Mucosa of descending colon (tissue), 3 donors: ENCODE measurements around the gene SPATA32. TPM values are rescaled to one million over a fixed set of nuclear protein-coding genes. Genes with fewer than 3 reads are reported as not detected.
A peak's percentile ranks its signal among the peaks of the same experiment; 100 is the strongest.

Source experiments
- ATAC-seq: fragments of 200-7000 bp; cut with Tn5 transposase; one replicate; pipeline ENCODE4 v1.9.1; 2020; ENCODE audit warnings: mild to moderate bottlenecking, moderate library complexity
- DNase-seq, 3 donors: peaks; one replicate each; pipeline ENCODE4 v3.0.0-alpha.2; 2020
- H3K36me3 ChIP-seq: fragments of 200-600 bp; one replicate; pipeline ENCODE4 v1.8.0; 2021; ENCODE audit warnings: low read depth, mild to moderate bottlenecking
- H3K4me1 ChIP-seq: fragments of 200-600 bp; one replicate; pipeline ENCODE4 v1.8.0; 2021; ENCODE audit warnings: low read depth, mild to moderate bottlenecking
- H3K4me3 ChIP-seq: fragments of 200-600 bp; one replicate; pipeline ENCODE4 v1.8.0; 2021; ENCODE audit warnings: mild to moderate bottlenecking
- H3K9me3 ChIP-seq: fragments of 200-600 bp; one replicate; pipeline ENCODE4 v1.8.0; 2021; ENCODE audit warnings: mild to moderate bottlenecking
- intact Hi-C, 2 donors: fragments of 100-400 bp; cut with DNase I in 1 of 2; cut with micrococcal nuclease in 1 of 2; formaldehyde crosslinking; loops; one replicate each; pipeline versions ENCODE4 v1.11.0 to v1.11.1; 2022; cut with DNase I, micrococcal nuclease
- total RNA-seq, 3 donors: library from RNA; stranded (reverse); fragmentation: NEBNext Ultra II Directional in 2 of 3; extraction: Animal tissue kit (Norgen Biotek cat#: 25700) in 2 of 3; gene quantifications; one replicate each; pipeline versions ENCODE4 v1.2.1 to v1.2.4, GENCODE V29; 2021 to 2023
- TF ChIP-seq, protein P1 (sequence below): fragments of 200-600 bp; IDR thresholded peaks from one replicate; pipeline ENCODE4 v1.8.0; 2022; ENCODE audit warnings: antibody characterized with exemption, mild to moderate bottlenecking
- donor health status: DM: no; HTN: no; CAD: no; lungs with moderate emphysema.
- donor health status: DM: no; HTN: no; CAD: no.
- donor health status: DM: no; HTN: yes; CAD: no.

SPATA32 gene
- total RNA-seq, 3 donors from 2014 or later: 0.19 to 0.22 TPM; not detected in 1

DNA sequence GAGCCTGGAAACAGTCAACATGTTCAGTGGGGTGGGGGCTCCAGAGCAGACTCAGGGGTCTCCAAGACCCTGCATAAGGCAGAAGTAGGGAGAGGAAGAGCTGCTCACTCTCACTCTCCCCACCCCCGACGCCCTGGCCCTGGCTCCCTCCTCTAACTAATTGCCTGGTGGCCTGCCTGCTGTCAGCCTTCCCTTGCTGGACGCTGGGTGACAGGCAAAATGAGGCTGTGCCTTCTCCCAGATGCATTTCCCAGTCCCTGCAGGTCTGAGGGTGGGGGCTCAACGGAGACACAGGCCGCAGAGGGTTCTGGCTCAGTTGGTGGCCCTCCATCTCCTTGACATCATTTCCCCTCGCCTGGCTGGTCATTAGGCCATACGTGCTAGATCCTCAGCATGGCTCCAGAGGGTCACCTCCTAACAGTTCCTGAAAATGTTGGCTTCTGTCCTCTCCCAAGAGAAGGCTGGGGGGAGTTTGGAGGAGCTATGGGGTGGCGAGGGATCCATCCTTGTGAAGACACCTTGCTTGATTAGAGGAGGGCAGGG is 38.8 kb downstream of the SPATA32 start:
- Histone ChIP-seq H3K4me3 (no peak overlapping the region), H3K9me3 (no peaks in the 10 kb centered on the region), H3K36me3 (no peaks in the 10 kb centered on the region), H3K4me1 (peaks cover 3% of the 10 kb centered on the region)
- DNase-seq: no peak
- TF ChIP-seq, protein P1, sequence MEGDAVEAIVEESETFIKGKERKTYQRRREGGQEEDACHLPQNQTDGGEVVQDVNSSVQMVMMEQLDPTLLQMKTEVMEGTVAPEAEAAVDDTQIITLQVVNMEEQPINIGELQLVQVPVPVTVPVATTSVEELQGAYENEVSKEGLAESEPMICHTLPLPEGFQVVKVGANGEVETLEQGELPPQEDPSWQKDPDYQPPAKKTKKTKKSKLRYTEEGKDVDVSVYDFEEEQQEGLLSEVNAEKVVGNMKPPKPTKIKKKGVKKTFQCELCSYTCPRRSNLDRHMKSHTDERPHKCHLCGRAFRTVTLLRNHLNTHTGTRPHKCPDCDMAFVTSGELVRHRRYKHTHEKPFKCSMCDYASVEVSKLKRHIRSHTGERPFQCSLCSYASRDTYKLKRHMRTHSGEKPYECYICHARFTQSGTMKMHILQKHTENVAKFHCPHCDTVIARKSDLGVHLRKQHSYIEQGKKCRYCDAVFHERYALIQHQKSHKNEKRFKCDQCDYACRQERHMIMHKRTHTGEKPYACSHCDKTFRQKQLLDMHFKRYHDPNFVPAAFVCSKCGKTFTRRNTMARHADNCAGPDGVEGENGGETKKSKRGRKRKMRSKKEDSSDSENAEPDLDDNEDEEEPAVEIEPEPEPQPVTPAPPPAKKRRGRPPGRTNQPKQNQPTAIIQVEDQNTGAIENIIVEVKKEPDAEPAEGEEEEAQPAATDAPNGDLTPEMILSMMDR: no peak
- ATAC-seq: no peak
- intact Hi-C loops: loop anchor here in 1 of 2 donors (5.0 kb wide), 1 partner anchor 164 kb away; no protein-coding TSS in a partner anchor

DNA sequence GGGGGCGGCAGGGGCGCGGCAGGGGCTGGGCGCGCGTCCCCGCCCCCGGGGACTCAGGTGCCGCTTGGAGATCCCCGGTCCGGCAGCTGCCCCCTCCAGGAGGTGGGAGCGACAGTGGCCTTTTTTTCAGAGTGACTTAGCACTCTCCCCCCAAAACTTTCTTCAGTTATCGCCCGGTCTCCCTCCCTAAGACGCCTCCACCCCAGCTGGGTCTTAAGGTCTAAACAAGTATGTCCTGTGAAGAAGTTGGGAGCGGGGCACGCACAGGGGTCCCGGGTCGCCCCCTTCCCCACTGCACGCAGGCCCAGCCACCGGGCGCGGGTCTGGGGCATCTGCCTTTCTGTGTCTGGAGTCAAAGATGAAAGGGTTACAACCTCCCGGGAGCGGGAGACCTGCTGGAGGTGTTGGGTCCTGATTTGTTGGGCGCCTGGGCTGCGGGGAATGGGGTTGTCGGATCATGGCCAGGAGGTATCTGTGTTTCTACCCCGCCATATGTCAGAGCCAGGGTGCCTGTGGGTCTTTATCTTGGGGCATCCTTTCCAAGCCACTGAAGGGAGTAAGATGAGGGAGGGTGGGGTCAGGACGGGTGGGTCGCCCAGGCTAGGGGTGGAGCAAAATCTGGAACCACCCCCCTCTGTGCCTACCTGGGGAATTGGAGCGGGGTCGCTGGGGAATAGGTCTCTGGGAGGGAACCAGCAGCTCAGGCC is 39.5 kb downstream of the SPATA32 start:
- H3K4me3 ChIP-seq: peak overlapping the region; percentile 48
- intact Hi-C loops: loop anchor here in 1 of 2 donors (5.0 kb wide), 1 partner anchor 165 kb away; no protein-coding TSS in a partner anchor
- no peak for ATAC-seq
- H3K9me3 ChIP-seq: no peaks in the 10 kb centered on the region
- TF ChIP-seq, protein P1: no peak
- H3K36me3 ChIP-seq: no peaks in the 10 kb centered on the region
- H3K4me1 ChIP-seq: peaks cover 3% of the 10 kb centered on the region
- DNase-seq: peak in 1 of 3 donors; percentile 74

DNA sequence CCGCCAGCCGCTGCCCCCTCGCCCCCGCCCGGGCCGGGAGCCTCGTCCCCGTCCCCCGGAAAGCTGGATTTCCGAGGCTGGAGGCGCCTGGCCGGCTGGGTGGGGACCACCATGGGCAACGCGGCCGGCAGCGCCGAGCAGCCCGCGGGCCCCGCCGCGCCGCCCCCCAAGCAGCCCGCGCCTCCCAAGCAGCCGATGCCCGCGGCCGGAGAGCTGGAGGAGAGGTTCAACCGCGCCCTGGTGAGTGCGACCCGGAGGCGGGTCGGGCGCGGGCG is 39.9 kb downstream of the SPATA32 start:
- peak overlapping the region; percentile 48 for H3K4me3 ChIP-seq
- intact Hi-C loops: loop anchor here in 1 of 2 donors (5.0 kb wide), 1 partner anchor 165 kb away; no protein-coding TSS in a partner anchor
- H3K36me3 ChIP-seq: no peaks in the 10 kb centered on the region
- no peaks in the 10 kb centered on the region for H3K9me3 ChIP-seq
- ATAC-seq (no peak), DNase-seq (no peak)
- H3K4me1 ChIP-seq: peaks cover 3% of the 10 kb centered on the region
- TF ChIP-seq, protein P1: no peak

DNA sequence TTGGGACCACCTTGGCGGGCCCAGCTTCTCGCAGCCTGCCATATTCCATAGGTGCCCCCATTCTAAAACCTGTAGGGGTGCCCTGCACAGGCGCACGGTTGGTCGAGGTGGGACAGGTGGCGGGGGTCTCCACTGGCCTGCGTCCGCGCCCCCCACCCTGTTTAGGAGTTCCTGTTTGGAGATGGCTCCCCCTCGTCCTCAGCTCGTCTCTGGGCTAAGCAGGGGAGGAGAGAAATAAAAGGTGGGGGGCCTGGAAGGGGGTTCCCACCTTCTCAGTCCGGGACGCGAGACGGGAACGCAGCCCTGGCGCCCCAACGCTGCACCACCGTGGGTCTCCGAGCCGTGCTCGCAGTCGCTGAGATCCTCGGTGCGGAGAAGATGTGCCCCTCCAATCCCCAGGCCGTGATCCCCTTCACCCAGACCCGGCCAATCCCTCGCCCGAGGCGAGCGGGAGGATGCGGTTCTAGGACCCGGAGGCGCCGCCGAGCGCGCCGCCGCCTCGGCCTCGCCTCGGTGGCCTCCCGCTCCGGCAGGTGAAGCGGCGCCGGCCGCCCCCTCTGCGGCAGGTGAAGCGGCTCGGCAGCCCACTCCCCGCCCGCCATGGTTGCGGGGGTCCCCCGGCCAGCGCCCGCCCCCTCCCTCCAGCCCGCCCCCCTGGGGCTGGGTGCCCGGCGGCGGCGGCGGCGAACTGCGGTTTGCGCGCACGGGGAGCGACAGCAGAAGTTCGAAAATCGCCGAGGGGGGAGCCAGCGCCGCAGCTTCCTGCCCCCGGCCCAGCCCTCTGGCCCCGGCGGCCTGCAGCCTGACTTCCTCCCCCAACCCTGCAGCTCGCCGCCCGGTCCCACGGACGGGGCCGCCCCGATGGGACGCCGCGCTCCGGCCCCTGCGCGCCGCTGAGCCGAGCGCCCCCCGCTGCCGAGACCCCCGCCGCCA is 40.5 kb downstream of the SPATA32 start, which contains the start of gene FMNL1:
FMNL1 (plus strand) TSS at position 805 of the 933 bp plus-strand sequence. CDS start 240 bp downstream, outside the sequence.
- peak within 1 kb of the TSS; percentile 48 for H3K4me3 ChIP-seq
- peak; percentile 42 for ATAC-seq
- TF ChIP-seq, protein P1: no peak
- DNase-seq: peak; percentile 59 to 88 (median 73)
- H3K4me1 ChIP-seq: no peaks in the 10 kb centered on the region
- H3K9me3 ChIP-seq: no peaks in the 10 kb centered on the region
- intact Hi-C loops: loop anchor here in 1 of 2 donors (5.0 kb wide), 1 partner anchor 166 kb away; no protein-coding TSS in a partner anchor
- no peaks in the 10 kb centered on the region for H3K36me3 ChIP-seq

DNA sequence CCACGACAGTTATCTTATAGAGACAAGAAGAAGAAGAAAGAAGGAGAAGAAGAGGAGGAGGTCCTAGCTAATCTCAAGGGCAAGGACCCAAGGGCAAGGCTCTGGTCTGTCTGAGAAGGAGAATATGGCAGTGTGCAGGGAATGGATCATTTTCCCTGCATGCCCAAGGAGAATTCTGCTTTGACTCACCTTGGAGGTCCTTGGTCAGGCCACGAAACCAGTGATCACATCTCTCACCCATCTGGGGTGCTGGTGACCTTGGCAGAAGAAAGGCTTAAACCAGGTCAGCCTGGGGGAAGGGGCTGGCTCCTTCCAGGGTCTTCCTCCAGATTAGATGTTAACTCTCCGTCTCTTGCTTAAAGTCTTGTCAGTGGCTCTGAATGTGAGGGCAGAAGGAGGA is 41.8 kb downstream of the SPATA32 start:
- TF ChIP-seq, protein P1: no peak
- H3K36me3 ChIP-seq: no peaks in the 10 kb centered on the region
- ATAC-seq: no peak
- intact Hi-C loops: loop anchor here in 1 of 2 donors (5.0 kb wide), 1 partner anchor 167 kb away; no protein-coding TSS in a partner anchor
- no peaks in the 10 kb centered on the region for H3K9me3 ChIP-seq
- no peaks in the 10 kb centered on the region for H3K4me1 ChIP-seq
- no peak overlapping the region for H3K4me3 ChIP-seq
- DNase-seq: peak in 1 of 3 donors; percentile 12
